Transverse colon (tissue), 3 donors: ENCODE data around the gene WDR74.
"Not testable (repeated sequence)": the region's sequence is repeated elsewhere in the genome, so short reads cannot be mapped to it uniquely, and the experiment has no call there.

ENCODE experiments used
- CTCF ChIP-seq, 5 experiments: fragments of 200-600 bp in 3 of 5; fragments of 450-650 bp in 2 of 5; sonication (generic) in 3 of 5; IDR thresholded peaks; 1 replicate in 2 of 5; 2 replicates in 3 of 5; pipeline ENCODE4 v1.5.1; 2016 to 2017; ENCODE audit warnings: antibody characterized with exemption in 5 of 5, inconsistent platforms in 3 of 5, mild to moderate bottlenecking in 2 of 5, moderate library complexity in 1 of 5
- POLR2A ChIP-seq: fragments of 450-650 bp; IDR thresholded peaks from one replicate; pipeline ENCODE4 v1.6.1; 2016; ENCODE audit warnings: antibody characterized with exemption, mild to moderate bottlenecking, moderate library complexity

DNA sequence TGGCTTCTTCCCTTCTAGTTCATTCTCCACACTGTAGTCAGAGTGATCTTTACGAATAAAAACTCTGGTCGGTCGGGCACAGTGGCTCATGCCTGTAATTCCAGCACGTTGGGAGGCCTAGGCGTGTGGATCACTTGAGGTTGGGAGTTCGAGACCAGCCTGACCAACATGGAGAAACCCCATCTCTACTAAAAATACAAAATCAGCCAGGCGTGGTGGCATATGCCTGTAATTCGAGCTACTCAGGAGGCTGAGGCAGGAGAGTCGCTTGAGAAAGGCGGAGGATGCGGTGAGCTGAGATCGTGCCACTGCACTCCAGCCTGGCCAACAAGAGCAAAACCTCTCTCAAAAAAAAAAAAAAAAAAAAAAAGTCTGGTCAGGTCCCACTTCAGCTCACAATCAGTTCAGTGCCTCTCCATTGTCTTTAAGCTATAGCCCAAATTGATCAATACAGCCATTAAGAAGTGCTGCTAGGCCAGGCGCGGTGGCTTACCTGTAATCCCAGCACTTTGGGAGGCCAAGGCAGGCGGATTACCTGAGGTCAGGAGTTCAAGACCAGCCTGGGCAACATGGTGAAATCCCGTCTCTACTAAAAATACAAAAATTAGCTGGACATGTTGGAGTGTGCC, 22.3 kb upstream of the WDR74 start:
- TF ChIP-seq CTCF (IDR thresholded peaks at IDR 0.05); POLR2A: not testable (repeated sequence)
